ENCODE data around the gene RPS6KB2.
A peak's percentile ranks its signal among the peaks of the same experiment; 100 is the strongest.
"Not testable (repeated sequence)": the region's sequence is repeated elsewhere in the genome, so short reads cannot be mapped to it uniquely, and the experiment has no call there.

Gene RPS6KB2

GRCh38 chr11:67397986-67398660 lies 30.2 kb upstream of the RPS6KB2 start:
- DNase-seq: no peak

GRCh38 chr11:67398661-67399563 lies 29.4 kb upstream of the RPS6KB2 start:
- no peak for DNase-seq

GRCh38 chr11:67400251-67400941 lies 27.9 kb upstream of the RPS6KB2 start:
- DNase-seq: no peak

GRCh38 chr11:67400942-67401494 lies 27.3 kb upstream of the RPS6KB2 start:
- DNase-seq: no peak

- peak; percentile 90 for DNase-seq
These were observed 26.7 kb upstream of the RPS6KB2 start, which contains the start of gene PPP1CA for GRCh38 chr11:67401495-67402191. Gene PPP1CA (minus strand): TSS chr11:67401858. CDS start chr11:67401782, 76 bp downstream.

- DNase-seq: not testable (repeated sequence)
These were observed 26.0 kb upstream of the RPS6KB2 start for GRCh38 chr11:67402192-67402839.

GRCh38 chr11:67403085-67403484 lies 25.2 kb upstream of the RPS6KB2 start:
- DNase-seq: not testable (repeated sequence)

- DNase-seq: peak; percentile 47
These were observed 23.6 kb upstream of the RPS6KB2 start for GRCh38 chr11:67404515-67405195.

GRCh38 chr11:67405196-67405567 lies 23.1 kb upstream of the RPS6KB2 start:
- DNase-seq: peak; percentile 36

GRCh38 chr11:67405688-67406339 lies 22.5 kb upstream of the RPS6KB2 start:
- DNase-seq: no peak

- DNase-seq: no peak
These were observed 21.8 kb upstream of the RPS6KB2 start for GRCh38 chr11:67406420-67406968.

GRCh38 chr11:67406969-67407687 lies 21.2 kb upstream of the RPS6KB2 start:
- peak; percentile 35 for DNase-seq

- no peak for DNase-seq
These were observed 20.6 kb upstream of the RPS6KB2 start for GRCh38 chr11:67407688-67408163.

GRCh38 chr11:67408437-67409200 lies 19.7 kb upstream of the RPS6KB2 start:
- peak; percentile 23 for DNase-seq

- peak; percentile 53 for DNase-seq
These were observed 19.0 kb upstream of the RPS6KB2 start for GRCh38 chr11:67409261-67409666.

GRCh38 chr11:67409781-67410368 lies 18.4 kb upstream of the RPS6KB2 start:
- DNase-seq: no peak

GRCh38 chr11:67410369-67410831 lies 17.9 kb upstream of the RPS6KB2 start:
- no peak for DNase-seq
